H1 (cell line): ENCODE measurements around the gene DMGDH. TPM values are rescaled to one million over a fixed set of nuclear protein-coding genes. Genes with fewer than 3 reads are reported as not detected.

Experiments used
- CTCF ChIA-PET: fragments of 300-600 bp; sonication (Branson Sonifier 250); formaldehyde crosslinking; loops from one replicate; lab custom pipeline; 2021; ENCODE audit not compliant: partially characterized antibody; lab: Charles Lee
- POLR2A ChIA-PET: fragments of 300-600 bp; sonication (Branson Sonifier 250); formaldehyde crosslinking; loops from one replicate; lab custom pipeline; 2021; ENCODE audit warnings: inconsistent platforms; ENCODE audit not compliant: partially characterized antibody; lab: Charles Lee
- DNase-seq, 2 experiments: peaks; one replicate each; pipeline versions ENCODE4 v3.0.0 to v3.0.0-alpha.2; 2010 to 2022; ENCODE audit warnings: low spot score in 2 of 2, low read depth in 1 of 2, mixed read lengths in 1 of 2
- FAIRE-seq: peaks from 2 replicates; lab custom pipeline; 2011; peaks lifted over from hg19 to GRCh38; lab: Jason Lieb, UNC
- H2AFZ ChIP-seq: 2 replicates; pipeline ENCODE4 v1.8.1; 2012; ENCODE audit warnings: low read length, inconsistent platforms
- H2AK5ac ChIP-seq: 2 replicates; pipeline ENCODE4 v1.6.1; 2013; ENCODE audit warnings: low read depth, low read length
- H2BK120ac ChIP-seq: replicated peaks from 2 replicates; pipeline ENCODE3; 2013; ENCODE audit warnings: low read depth, low read length, inconsistent platforms
- H2BK12ac ChIP-seq: 2 replicates; pipeline ENCODE4 v1.6.1; 2013; ENCODE audit warnings: low read depth, low read length
- H2BK15ac ChIP-seq: 2 replicates; pipeline ENCODE4 v1.6.1; 2013; ENCODE audit warnings: low read length
- H2BK20ac ChIP-seq: 2 replicates; pipeline ENCODE4 v1.6.1; 2013; ENCODE audit warnings: low read length
- H2BK5ac ChIP-seq: 2 replicates; pipeline ENCODE4 v1.6.1; 2013; ENCODE audit warnings: low read depth, low read length
- H3K14ac ChIP-seq: 2 replicates; pipeline ENCODE4 v1.6.1; 2013; ENCODE audit warnings: inconsistent platforms; ENCODE audit not compliant: insufficient read length
- H3K18ac ChIP-seq: 2 replicates; pipeline ENCODE4 v1.6.1; 2013; ENCODE audit warnings: low read length; ENCODE audit errors: extremely low read depth
- H3K23ac ChIP-seq: 2 replicates; pipeline ENCODE4 v1.6.1; 2013; ENCODE audit warnings: inconsistent platforms; ENCODE audit not compliant: insufficient read length
- H3K23me2 ChIP-seq: 2 replicates; pipeline ENCODE4 v1.6.1; 2013; ENCODE audit warnings: low read depth, low read length
- H3K27ac ChIP-seq: 2 replicates; pipeline ENCODE4 v1.6.1; 2011; ENCODE audit warnings: low read depth, low read length, inconsistent platforms
- H3K27me3 ChIP-seq, 4 experiments: replicated peaks in 1 of 4; 1 replicate in 1 of 4; 2 replicates in 3 of 4; pipeline versions ENCODE4 v1.6.1 to v1.8.1; 2011 to 2013; ENCODE audit warnings: low read length in 3 of 4, mild to moderate bottlenecking in 3 of 4, inconsistent platforms in 2 of 4, mixed read lengths in 2 of 4, moderate library complexity in 1 of 4; ENCODE audit not compliant: control insufficient read depth in 3 of 4, insufficient read depth in 3 of 4; ENCODE audit errors: extremely low read depth in 1 of 4
- H3K36me3 ChIP-seq, 4 experiments: 2 replicates each; pipeline versions ENCODE4 v1.6.1 to v1.8.1; 2011 to 2013; ENCODE audit warnings: mild to moderate bottlenecking in 4 of 4, low read length in 3 of 4, moderate library complexity in 2 of 4, control low read depth in 1 of 4, inconsistent platforms in 1 of 4; ENCODE audit not compliant: insufficient read depth in 4 of 4, control insufficient read depth in 2 of 4
- H3K4ac ChIP-seq: replicated peaks from 2 replicates; pipeline ENCODE3; 2013; ENCODE audit warnings: low read length, low read depth, mixed read lengths, inconsistent platforms; ENCODE audit not compliant: insufficient read length
- H3K4me1 ChIP-seq, 4 experiments: replicated peaks in 1 of 4; 1 replicate in 1 of 4; 2 replicates in 3 of 4; pipeline versions ENCODE4 v1.6.1 to v1.8.1; 2011 to 2013; ENCODE audit warnings: low read length in 3 of 4, inconsistent platforms in 2 of 4, mixed read lengths in 1 of 4; ENCODE audit not compliant: insufficient read depth in 4 of 4, control insufficient read depth in 3 of 4
- H3K4me2 ChIP-seq, 2 experiments: 2 replicates each; pipeline versions ENCODE4 v1.6.1 to v1.8.1; 2011 to 2013; ENCODE audit warnings: low read depth in 2 of 2, low read length in 2 of 2, control low read depth in 1 of 2, inconsistent platforms in 1 of 2, mild to moderate bottlenecking in 1 of 2; ENCODE audit not compliant: insufficient read depth in 1 of 2
- H3K4me3 ChIP-seq, 4 experiments: fragments of 200-600, 300-600 bp in 1 of 4; sonication (generic), shearing (Covaris generic), sonication (Bioruptor Twin) in 1 of 4; 2 replicates each; pipeline versions ENCODE4 v1.5.1 to v1.8.1; 2011 to 2016; ENCODE audit warnings: low read length in 4 of 4, low read depth in 3 of 4, control low read depth in 2 of 4, inconsistent platforms in 2 of 4, mild to moderate bottlenecking in 2 of 4, mixed read lengths in 1 of 4, moderate library complexity in 1 of 4; ENCODE audit not compliant: insufficient read depth in 2 of 4; ENCODE audit errors: extremely low read depth in 1 of 4
- H3K56ac ChIP-seq: replicated peaks from 2 replicates; pipeline ENCODE3; 2013; ENCODE audit warnings: low read depth, mild to moderate bottlenecking, mixed read lengths, low read length, inconsistent platforms; ENCODE audit not compliant: insufficient read length
- H3K79me1 ChIP-seq: 2 replicates; pipeline ENCODE4 v1.6.1; 2013; ENCODE audit warnings: low read depth, low read length, control low read depth
- H3K79me2 ChIP-seq, 2 experiments: 2 replicates each; pipeline versions ENCODE4 v1.6.1 to v1.8.1; 2012 to 2013; ENCODE audit warnings: low read length in 2 of 2, mild to moderate bottlenecking in 2 of 2, inconsistent platforms in 1 of 2; ENCODE audit not compliant: insufficient read depth in 2 of 2, control insufficient read depth in 1 of 2
- H3K9ac ChIP-seq, 4 experiments: replicated peaks in 1 of 4; 1 replicate in 1 of 4; 2 replicates in 3 of 4; pipeline versions ENCODE4 v1.6.1 to v1.8.1; 2011 to 2013; ENCODE audit warnings: low read depth in 3 of 4, low read length in 3 of 4, control low read depth in 2 of 4, mild to moderate bottlenecking in 2 of 4, moderate library complexity in 2 of 4, inconsistent platforms in 1 of 4; ENCODE audit errors: extremely low read depth in 1 of 4
- H3K9me3 ChIP-seq, 2 experiments: 2 replicates each; pipeline versions ENCODE4 v1.6.1 to v1.8.1; 2012 to 2013; ENCODE audit warnings: mild to moderate bottlenecking in 2 of 2, moderate library complexity in 2 of 2, control low read depth in 1 of 2, inconsistent platforms in 1 of 2, low read depth in 1 of 2, low read length in 1 of 2, mixed read lengths in 1 of 2; ENCODE audit not compliant: insufficient read depth in 2 of 2
- H4K20me1 ChIP-seq, 2 experiments: replicated peaks in 1 of 2; 2 replicates each; pipeline versions ENCODE3 to v1.8.1; 2011 to 2013; ENCODE audit warnings: inconsistent platforms in 2 of 2, low read length in 2 of 2, mild to moderate bottlenecking in 1 of 2; ENCODE audit not compliant: insufficient read depth in 2 of 2, control insufficient read depth in 1 of 2
- H4K5ac ChIP-seq: 2 replicates; pipeline ENCODE4 v1.6.1; 2013; ENCODE audit warnings: low read length, low read depth, mixed read lengths, inconsistent platforms; ENCODE audit not compliant: insufficient read length
- H4K8ac ChIP-seq: 2 replicates; pipeline ENCODE4 v1.8.0; 2013; ENCODE audit warnings: mild to moderate bottlenecking, moderate library complexity, low read length, inconsistent platforms; ENCODE audit not compliant: insufficient read depth; ENCODE audit errors: extremely low read depth
- H4K91ac ChIP-seq: replicated peaks from 2 replicates; pipeline ENCODE3; 2013; ENCODE audit warnings: low read length, mixed read lengths, inconsistent platforms; ENCODE audit not compliant: insufficient read length
- ASH2L ChIP-seq: fragments of 200-600, 300-600 bp; sonication (generic); IDR thresholded peaks from one replicate; pipeline ENCODE4 v1.7.1; 2017; ENCODE audit warnings: low read length
- EGR1 ChIP-seq: IDR thresholded peaks from 2 replicates; pipeline ENCODE4 v1.6.1; 2011; ENCODE audit warnings: low read depth, low read length, borderline replicate concordance
- GABPA ChIP-seq: IDR thresholded peaks from 2 replicates; pipeline ENCODE4 v1.6.1; 2011; ENCODE audit warnings: mild to moderate bottlenecking, low read length, moderate library complexity, borderline replicate concordance; ENCODE audit not compliant: insufficient read depth
- GTF2F1 ChIP-seq: IDR thresholded peaks from 2 replicates; pipeline ENCODE4 v1.6.1; 2012; ENCODE audit warnings: low read depth, low read length, improper control_type of control experiment, borderline replicate concordance
- HDAC6 ChIP-seq: IDR thresholded peaks from one replicate; pipeline ENCODE4 v1.7.1; 2012; ENCODE audit warnings: low read depth, mild to moderate bottlenecking, inconsistent platforms, low read length, moderate library complexity
- TBP ChIP-seq: IDR thresholded peaks from 2 replicates; pipeline ENCODE4 v1.6.1; 2011; ENCODE audit warnings: low read depth, low read length, improper control_type of control experiment
- WGBS, 2 experiments: shearing (Covaris generic) in 1 of 2; methylation state at CpG; one replicate each; pipeline versions ENCODE4 v1.1.6 to v1.1.7; 2013 to 2015; ENCODE audit warnings: low lambda C conversion rate in 2 of 2, mixed read lengths in 2 of 2, inconsistent platforms in 1 of 2, low coverage in 1 of 2, missing lambda C conversion rate in 1 of 2; ENCODE audit not compliant: insufficient replicate concordance in 2 of 2, insufficient coverage in 1 of 2, insufficient read length in 1 of 2; ENCODE audit errors: extremely low coverage in 1 of 2, missing lambda C conversion rate in 1 of 2; 5-methylcytosine and 5-hydroxymethylcytosine counted together
- polyA plus RNA-seq, 7 experiments: library from polyadenylated mRNA; depleted of rRNA in 3 of 7; stranded (reverse) in 5 of 7; unstranded in 2 of 7; fragments of >200 nt in 5 of 7; fragments of 200-250 nt in 2 of 7; gene quantifications; 1 replicate in 5 of 7; 2 replicates in 1 of 7; 4 replicates in 1 of 7; pipeline versions ENCODE4 v1.2.1 to v1.2.3, GENCODE V29; 2011 to 2013; ENCODE audit warnings: missing spikeins in 2 of 7, mixed read lengths in 2 of 7
- total RNA-seq: library from RNA; stranded (reverse); fragmentation: NEBNext Ultra II Directional; extraction: Animal tissue kit (Norgen Biotek cat#: 25700); gene quantifications from 2 replicates; pipeline ENCODE4 v1.2.1, GENCODE V29; 2021
- TF ChIP-seq, protein P1 (sequence below), 3 experiments: IDR thresholded peaks; 1 replicate in 2 of 3; 2 replicates in 1 of 3; pipeline versions ENCODE4 v1.5.1 to v1.6.1; 2011; ENCODE audit warnings: low read length in 3 of 3, mild to moderate bottlenecking in 3 of 3, inconsistent platforms in 2 of 3, low read depth in 1 of 3, moderate library complexity in 1 of 3; ENCODE audit not compliant: insufficient read depth in 1 of 3; ENCODE audit errors: control extremely low read depth in 1 of 3

Gene DMGDH
- total and polyA plus RNA-seq, 2 of the 8 experiments (the other 6 are each of a cell fraction or from before 2014, with no cell fraction given): 0.15 TPM; not detected in 1

DNA sequence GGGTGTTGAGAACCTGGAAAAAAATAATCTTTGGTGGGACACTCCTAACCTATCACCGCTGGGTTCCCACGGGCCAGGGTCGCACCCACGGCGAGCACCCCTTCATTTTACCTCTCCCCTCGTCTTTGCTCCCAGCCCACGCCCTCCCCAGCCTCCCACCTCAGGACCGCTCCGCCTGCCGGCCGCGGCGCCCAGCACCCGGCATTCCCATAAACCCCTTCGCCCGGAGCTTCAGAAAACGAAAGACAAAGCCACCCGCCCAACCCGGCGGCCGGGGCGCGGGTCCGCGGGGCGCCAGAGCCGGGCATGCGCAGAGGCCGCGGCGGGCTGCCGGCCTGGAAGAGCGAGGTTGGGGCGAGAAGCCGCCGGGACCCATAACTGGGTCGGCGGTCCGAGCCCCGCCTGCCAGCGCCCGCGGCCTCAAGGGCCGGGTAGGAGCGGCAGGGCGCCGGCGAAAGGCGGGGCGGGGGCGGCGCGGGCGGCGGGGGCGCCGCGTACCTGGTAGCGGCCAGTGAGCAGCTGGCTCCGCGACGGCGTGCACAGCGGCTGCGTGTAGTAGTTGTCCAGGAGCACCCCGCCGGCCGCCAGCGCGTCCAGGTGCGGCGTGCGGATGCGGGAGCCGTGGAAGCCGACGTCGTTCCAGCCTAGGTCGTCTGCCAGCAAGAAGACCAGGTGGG lies 84.9 kb downstream of the DMGDH start:
- 2% methylated on average over 27 of the region's 79 CpGs; no CpG with 5 or more reads in 1 of the 2 experiments for WGBS, 2 experiments
- Histone ChIP-seq H2AFZ (peak overlapping the region; percentile 59; the same call in 1 of the 2 replicates), H3K36me3 (no peaks in the 10 kb centered on the region; a peak in 1 of 8 replicates), H3K9me3 (no peaks in the 10 kb centered on the region), H4K8ac (peak overlapping the region; percentile 71; the same call in 1 of the 2 replicates), H3K27ac (peak overlapping the region; percentile 89), H3K79me1 (no peaks in the 10 kb centered on the region), H2BK5ac (peak overlapping the region; percentile 71; the same call in 1 of the 2 replicates), H3K4me3 (peak overlapping the region; percentile 51 to 87 (median 72)), H3K4me2 (peak overlapping the region; percentile 61 to 80), H2BK120ac (peak overlapping the region; percentile 6), H3K56ac (peak overlapping the region; percentile 62), H3K14ac (no peak overlapping the region), H2AK5ac (no peak overlapping the region), H3K18ac (peak overlapping the region; percentile 68; the same call in 1 of the 2 replicates), H3K4ac (peak overlapping the region; percentile 21), H2BK15ac (no peak overlapping the region), H2BK20ac (no peak overlapping the region), H4K20me1 (no peaks in the 10 kb centered on the region), H4K91ac (peak overlapping the region; percentile 93), H3K9ac (peak overlapping the region; percentile 47 to 86 (median 76); a peak in 6 of 7 replicates), H4K5ac (peak overlapping the region; percentile 95), H3K23ac (no peak overlapping the region), H3K4me1 (peaks cover 4 to 14% (median 9%) of the 10 kb centered on the region in 4 experiments; a peak in 6 of 7 replicates), H3K23me2 (peaks cover 10% of the 10 kb centered on the region; the same call in 1 of the 2 replicates), H2BK12ac (peak overlapping the region; percentile 2; the same call in 1 of the 2 replicates), H3K27me3 (no peaks in the 10 kb centered on the region), H3K79me2 (0 out of 4 replicates have a peak, but pooled peaks cover 0 to 6% of the 10 kb centered on the region in 2 experiments)
- ChIA-PET POLR2A (interaction anchor here (0.7 to 3.1 kb wide), 11 partner anchors 8 to 530 kb away, joined by 3 to 17 read pairs (median 3); no protein-coding TSS in a partner anchor), CTCF (interaction anchor here (0.7 to 2.0 kb wide), 7 partner anchors 19 to 149 kb away, joined by 3 to 6 read pairs (median 4); no protein-coding TSS in a partner anchor)
- no peak for FAIRE-seq
- DNase-seq: peak; percentile 68 to 89
- TF ChIP-seq, protein P1, sequence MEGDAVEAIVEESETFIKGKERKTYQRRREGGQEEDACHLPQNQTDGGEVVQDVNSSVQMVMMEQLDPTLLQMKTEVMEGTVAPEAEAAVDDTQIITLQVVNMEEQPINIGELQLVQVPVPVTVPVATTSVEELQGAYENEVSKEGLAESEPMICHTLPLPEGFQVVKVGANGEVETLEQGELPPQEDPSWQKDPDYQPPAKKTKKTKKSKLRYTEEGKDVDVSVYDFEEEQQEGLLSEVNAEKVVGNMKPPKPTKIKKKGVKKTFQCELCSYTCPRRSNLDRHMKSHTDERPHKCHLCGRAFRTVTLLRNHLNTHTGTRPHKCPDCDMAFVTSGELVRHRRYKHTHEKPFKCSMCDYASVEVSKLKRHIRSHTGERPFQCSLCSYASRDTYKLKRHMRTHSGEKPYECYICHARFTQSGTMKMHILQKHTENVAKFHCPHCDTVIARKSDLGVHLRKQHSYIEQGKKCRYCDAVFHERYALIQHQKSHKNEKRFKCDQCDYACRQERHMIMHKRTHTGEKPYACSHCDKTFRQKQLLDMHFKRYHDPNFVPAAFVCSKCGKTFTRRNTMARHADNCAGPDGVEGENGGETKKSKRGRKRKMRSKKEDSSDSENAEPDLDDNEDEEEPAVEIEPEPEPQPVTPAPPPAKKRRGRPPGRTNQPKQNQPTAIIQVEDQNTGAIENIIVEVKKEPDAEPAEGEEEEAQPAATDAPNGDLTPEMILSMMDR (IDR thresholded peaks at IDR 0.05; ENCODE audit: control extremely low read depth in 1 of 3, insufficient read depth in 1 of 3, low read depth in 1 of 3, low read length in 3 of 3): peak in 1 of 3 experiments; percentile 5; a peak in 1 of 4 replicates
- TF ChIP-seq GABPA (no peak), EGR1 (peak; percentile 39; the same call in 1 of the 2 replicates), GTF2F1 (no peak), TBP (no peak; the same call in 1 of the 2 replicates), HDAC6 (no peak), ASH2L (peak; percentile 51)
